GM19240 (cell line): ENCODE results near the gene SRPRB.

Source experiments
- DNase-seq: peaks from one replicate; pipeline ENCODE4 v3.0.0; 2011; ENCODE audit warnings: low spot score; ENCODE audit not compliant: insufficient read length

SRPRB gene

GRCh38 chr3:133840767-133841166, 35.2 kb downstream of the SRPRB start:
- no peak for DNase-seq

GRCh38 chr3:133841196-133841595, 35.6 kb downstream of the SRPRB start:
- no peak for DNase-seq

DNA sequence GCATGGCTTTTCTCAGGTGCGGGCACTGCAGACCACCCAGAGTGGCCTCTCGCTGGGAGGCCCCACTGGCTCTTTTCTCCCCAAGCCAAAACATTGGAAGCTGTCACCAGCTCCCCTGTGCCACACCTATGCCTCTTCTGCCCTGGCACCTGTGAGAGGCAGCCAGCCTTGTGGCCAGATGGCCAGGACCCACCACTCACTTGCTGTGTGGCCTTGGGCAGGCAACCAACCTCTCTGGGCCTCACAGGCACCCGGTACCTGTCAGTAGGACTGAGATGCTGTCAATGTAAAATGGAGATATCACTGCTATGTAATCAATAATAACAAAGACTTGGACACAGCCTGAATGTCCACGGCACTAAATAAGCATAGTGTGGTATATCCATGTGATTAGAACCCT, 36.5 kb downstream of the SRPRB start:
- DNase-seq, result no peak

DNA sequence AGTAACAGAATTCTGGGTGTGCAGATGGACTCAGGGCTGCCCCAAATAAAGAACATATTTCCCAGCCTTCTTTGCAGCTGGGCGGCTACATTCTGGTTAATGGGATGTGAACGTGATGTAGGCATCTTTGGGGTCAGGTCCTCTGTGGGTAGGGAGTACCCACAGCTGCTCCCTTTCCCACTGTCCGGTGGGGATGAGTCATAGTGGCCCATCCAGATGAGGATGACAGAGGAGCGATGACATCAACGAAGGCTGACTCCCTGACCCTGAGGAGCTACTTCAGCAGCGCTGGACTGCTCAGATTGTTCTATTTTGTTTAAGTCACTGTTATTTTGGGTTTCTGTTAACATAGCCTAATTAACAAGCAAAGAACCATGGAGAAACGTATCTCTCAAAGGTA, 38.0 kb downstream of the SRPRB start:
- DNase-seq, result no peak

DNA sequence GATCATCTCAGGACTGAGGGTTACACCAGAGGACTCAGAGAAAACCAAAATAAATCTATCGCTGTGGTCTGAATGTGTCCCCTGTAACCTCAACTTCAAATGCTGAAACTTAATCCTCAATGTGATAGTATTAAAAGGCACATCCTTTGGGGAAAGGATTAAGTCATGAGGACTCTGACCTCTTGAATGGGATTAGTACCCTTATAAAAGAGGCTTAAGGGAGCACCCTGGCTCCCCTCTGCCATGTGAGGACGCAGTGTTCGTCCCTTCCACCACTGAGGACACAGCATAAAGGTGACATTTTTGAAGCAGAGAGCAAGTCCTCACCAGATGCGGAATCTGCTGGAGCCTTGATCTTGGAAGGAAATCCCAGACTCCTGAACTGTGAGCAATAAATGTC, 39.5 kb downstream of the SRPRB start:
- DNase-seq, result no peak

DNA sequence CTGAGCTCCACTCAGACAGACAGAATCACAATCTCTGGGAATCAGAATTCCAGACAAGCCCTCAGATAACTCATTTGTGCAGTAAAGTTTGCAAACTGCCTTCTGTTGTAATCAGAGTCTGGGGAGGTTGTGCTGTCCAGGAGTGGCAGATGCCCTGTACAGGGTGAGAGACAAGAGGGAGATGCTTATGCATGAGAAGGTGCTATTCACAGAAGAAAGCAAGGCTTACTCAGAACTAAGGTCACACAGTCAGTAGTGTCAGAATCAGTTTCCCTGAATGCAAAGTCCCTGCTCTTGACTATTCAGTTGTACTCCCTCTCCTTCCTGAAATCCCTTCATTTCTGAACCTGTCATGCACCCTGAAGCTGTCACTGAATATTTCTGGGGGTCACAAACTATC, 43.7 kb downstream of the SRPRB start:
- DNase-seq, result no peak

DNA sequence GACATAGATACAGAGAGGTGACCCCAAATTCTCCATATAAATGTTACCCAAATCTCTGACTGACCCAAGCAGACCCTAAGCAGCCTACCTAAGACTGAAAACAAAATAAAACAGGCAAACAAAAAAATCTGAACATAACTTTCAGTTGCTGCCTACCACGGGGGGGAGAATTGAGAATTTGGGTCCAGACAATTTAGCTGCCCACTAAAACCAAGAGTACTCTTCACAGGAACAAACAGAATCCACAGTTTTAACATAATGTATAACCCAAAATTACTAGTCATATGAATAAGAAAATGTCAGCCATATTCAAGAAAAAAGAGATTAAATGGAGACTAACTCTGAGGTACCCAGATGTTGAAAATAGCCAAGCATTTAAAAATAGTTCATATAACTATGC, 44.4 kb downstream of the SRPRB start:
- no peak for DNase-seq

DNA sequence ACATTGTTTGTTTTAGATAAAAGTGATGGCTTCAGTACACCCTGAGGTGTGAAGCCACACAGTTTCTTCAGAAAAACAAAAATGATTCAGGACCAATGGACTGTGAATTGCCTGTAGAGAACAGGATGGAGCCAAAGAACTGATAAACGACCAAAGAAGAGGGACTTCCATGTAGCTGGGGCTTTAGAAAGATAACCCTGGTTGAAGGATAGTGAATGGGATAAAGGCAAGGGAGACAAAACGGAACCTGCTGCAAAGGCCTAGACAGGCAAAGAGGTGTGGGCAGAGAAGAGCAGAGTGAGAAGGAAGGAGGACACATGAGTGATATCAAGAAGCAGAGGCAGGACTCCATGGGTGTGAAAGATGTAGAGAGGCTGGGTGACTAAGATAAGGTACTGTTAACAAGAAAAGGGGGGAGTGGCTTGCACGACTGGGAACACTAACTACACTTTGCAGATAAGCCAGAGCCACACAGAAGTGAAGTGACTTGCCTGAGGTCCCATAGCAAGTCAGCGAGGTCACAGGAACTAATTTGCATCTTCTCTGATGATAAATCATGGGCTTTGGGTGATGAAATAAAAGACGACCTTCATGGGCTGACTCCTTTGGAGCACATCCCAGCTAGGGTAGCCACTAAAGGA, 45.8 kb downstream of the SRPRB start:
- DNase-seq, result no peak

DNA sequence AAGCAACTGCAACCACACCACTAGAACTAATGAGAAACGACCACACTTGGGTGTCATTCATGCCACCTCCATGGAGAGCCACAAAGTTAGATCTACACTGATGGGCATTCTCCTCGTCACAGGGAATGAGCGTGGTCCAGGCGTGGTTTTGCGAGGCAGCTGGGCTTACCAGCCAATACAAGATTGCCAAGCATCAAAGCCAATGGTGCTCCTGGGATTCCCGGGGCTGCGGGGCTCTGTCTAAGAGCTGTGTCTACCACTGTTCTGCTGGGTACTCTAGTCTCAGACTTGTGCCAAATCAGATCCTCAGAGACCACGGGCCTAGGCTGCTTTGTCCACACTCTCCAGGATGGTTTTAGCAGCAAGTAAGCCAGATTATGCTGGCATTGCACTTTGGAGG, 46.3 kb downstream of the SRPRB start:
- DNase-seq, result no peak

GRCh38 chr3:133853063-133853924, 47.7 kb downstream of the SRPRB start:
- DNase-seq, result no peak

DNA sequence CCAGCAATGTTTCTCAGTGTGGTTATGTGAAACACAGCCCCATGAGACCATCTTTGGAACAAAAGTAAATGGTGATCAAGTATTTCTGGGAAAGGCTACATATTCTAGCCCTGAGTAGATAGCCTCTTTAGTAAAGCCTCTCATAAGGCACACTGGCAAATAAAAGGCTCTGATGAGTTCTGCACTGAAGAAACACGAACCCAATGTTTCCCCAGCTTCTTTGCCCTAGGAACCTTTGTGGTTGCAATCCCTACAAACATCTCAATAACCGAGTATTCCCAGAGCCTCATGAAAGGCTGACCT, 48.3 kb downstream of the SRPRB start:
- DNase-seq, result no peak

GRCh38 chr3:133854264-133855001, 48.8 kb downstream of the SRPRB start:
- DNase-seq, result no peak

DNA sequence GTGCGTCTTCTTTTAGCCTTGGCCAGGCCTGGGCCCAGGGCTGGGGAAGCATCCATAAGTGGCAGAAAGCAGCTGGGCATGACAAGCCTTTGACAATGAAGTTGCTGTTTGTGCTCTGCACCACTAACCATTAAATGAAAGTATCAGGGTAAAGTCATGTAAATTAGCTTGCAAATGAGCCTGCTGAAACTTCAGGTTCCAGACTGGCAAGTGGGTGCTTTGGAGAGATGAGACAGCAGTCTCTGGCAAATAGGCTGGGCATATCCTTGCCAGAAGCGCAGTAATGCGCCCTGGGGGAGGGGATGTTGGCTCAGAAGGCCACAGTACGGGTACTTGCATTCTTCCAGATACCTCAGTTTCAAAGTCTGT, 49.4 kb downstream of the SRPRB start:
- DNase-seq, result no peak

- DNase-seq, result no peak
These were observed 50.2 kb downstream of the SRPRB start for GRCh38 chr3:133855772-133856171.

DNA sequence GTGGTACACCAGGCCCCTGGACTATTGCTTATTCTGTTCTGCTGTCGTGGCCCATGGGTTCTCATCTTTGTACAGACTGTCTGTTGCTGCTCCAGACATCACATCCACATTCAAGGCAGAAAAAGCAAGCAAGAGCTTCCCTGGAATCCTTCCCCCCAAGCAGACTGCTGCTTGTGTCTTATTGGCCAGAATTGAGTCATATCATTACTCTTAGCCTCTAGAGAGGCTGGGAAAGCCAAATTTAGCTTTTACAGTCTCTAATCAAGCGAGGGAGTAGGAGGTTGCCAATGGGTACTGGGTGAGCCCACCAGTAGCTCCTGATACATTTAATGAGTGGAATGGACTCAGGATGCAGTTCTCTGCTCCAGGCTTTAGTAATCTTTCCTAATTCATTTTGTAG, 50.7 kb downstream of the SRPRB start:
- no peak for DNase-seq

DNA sequence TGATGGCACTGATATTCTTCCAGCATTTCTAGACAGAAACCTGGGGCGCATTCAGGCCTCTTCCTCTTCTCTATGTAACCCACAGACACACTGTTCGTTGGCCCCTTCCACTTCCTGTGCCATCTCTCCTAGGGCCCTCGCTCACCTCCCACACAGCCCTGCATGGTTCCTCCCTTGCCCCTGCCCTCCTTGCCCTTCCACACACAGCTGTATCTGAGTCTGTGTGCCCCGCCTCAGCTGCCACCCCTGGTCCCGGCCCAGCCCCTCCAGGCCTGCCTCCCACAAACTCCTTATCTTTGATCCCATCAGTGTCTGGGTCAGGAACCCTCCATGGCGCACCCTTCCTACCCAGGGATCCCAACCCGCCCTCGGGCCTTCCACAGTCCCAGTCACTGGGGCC, 52.2 kb downstream of the SRPRB start:
- no peak for DNase-seq

DNA sequence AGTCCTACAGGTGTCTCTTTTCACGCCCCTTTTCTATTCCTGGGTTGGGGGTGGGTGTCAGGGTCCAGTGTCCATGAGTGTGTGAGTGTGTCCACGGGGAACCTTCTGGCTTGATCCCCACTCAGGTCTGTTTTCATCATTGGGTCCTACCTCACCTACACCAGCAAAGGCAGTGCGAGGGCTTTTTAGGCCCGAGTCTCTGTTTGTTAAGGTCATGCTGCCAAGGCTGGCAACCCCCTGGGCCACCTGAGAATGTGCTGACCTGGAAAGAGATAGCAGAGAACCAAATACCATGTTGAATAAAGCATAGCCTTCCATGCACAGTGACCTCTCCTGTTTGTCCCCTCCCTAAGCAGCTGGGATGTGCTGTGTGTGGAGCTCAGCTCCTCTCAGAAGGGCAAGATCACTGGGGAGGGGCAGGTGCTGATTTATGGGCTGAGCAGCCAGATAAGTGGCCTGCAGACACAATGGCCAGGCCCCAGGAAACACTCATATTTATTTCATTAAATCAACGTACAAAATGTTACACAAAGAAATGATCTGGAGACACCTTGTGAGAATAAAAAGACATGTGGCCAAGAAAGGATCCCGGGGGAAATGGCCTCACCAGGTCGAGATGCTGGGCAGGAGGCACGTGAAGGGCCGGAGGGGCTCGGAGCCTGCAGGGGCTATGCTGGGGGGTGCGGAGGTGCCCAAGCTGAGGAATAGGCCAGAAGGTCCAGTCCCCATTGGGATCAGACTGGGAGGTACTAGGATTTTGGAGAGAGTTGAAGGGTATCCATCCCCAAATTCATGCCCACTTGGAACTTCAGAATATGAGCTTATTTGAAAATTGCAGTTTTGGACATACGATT, 54.0 kb downstream of the SRPRB start:
- DNase-seq, result no peak

- DNase-seq, result no peak
These were observed 54.9 kb downstream of the SRPRB start for GRCh38 chr3:133860519-133860918.

DNA sequence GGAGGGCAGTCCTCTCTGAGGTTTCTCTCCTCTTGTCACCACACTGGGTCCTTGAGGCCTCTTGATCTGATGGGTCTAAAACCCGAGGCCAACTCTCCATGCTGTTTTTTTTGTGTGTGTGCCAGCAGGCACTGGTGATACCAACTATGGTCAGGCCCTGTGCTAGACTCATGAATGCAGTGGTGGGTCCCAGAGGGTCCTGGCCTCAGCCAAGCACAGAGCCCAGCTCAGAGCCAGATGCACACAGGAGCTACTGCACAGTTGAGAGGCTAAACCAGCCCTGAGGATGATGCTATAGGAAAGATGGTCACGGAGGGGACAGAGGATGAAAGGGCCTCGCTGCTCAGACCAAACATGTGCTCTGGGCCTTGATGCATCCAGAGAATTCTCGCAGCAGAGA, 56.5 kb downstream of the SRPRB start:
- no peak for DNase-seq

GRCh38 chr3:133863911-133864310, 58.3 kb downstream of the SRPRB start:
- DNase-seq, result no peak

DNA sequence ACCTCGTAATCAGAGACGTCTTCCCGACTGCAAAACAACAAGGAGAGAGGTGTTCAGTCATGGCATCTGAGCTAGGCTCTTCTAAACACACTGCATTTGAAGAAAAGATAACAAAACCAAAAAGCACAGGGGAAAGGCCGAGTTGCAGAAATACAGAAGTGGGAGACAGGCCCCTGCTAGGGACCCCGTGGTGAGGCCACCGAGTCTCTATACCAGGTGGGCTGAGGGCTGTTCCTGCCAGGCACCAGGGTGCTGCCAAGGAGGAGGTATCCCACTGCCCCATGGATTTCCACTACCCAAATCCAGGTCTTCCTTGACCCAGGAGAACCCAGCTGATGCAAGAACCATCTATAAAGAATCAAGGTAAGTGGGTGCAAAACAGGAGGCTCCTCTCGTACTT, 59.0 kb downstream of the SRPRB start:
- DNase-seq, result no peak
